NCI-H748 treated with DMSO at 0.1 percent for 48 hours (cell line): Measurements from ENCODE around the gene PLCZ1.
"Not testable (repeated sequence)": the region's sequence is repeated elsewhere in the genome, so short reads cannot be mapped to it uniquely, and the experiment has no call there.

ENCODE experiments used
- DNase-seq: peaks from one replicate; lab custom pipeline; 2025; lab: John Stamatoyannopoulos, UW

PLCZ1 gene

DNA sequence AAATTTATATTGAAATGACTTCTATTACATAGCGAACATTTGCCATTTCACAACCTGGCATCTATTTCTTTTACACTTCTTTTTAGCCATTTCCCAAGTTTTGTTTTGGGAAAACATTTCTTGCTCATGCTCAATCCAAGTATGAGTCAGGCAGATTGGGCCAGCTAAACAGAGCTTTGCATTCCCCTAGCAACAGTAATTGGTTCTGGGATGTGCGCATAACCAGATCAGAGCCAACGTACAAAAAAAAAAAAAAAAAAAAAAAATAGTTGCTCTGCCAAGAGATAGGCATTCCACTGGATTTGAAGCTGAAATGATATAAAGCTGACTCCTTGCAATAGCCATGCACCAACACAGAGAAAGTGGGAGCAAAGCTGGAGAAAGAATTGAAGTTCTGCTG lies 37.5 kb downstream of the PLCZ1 start:
- no peak for DNase-seq

DNA sequence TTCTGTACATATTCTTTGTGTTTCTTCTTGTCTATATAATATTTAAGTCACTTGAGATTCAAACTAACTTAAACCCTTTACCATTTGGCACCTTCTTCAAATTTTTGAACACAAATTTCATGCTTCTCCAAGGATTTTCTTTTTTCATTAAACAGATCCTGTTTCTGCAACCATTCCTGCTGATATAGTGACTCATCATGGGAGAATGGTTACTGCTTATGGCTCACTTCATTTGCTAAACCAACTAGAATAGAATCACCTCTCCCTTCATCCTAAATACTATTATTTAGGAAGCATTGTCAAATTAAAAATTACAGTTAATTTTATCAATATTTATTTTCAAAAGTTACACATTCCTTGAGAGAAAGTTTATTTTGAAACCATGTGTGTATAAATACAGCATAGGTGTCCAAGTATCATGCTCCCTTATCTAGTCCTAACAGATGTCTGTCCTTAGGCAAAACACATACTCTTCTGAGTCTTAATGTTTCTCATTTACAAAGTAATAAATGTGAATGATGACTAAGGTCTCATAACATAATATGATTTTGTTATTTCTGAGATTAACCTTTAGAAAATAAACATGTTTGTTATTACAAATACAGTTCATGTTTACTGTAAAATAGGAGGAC lies 40.7 kb downstream of the PLCZ1 start:
- DNase-seq, result no peak

DNA sequence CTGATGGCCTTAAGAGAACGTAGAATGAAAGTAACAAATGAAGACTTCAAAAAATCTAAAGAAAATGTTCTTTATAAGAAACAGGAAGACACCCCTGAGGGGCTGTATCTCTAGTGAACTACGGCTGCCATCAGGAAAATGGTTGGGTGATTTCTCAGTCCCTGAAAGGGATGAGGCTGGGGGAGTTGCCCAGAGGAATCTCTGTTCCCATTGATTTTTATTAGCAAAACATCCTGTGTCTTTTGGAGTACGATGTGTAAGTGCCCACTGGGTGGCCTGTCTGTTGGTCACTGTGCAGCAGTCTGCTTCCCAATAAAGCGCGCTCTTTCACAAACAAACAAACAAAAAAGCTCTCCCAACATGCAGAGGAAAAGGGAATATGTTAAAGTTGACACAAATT lies 43.8 kb downstream of the PLCZ1 start:
- DNase-seq, result not testable (repeated sequence)

DNA sequence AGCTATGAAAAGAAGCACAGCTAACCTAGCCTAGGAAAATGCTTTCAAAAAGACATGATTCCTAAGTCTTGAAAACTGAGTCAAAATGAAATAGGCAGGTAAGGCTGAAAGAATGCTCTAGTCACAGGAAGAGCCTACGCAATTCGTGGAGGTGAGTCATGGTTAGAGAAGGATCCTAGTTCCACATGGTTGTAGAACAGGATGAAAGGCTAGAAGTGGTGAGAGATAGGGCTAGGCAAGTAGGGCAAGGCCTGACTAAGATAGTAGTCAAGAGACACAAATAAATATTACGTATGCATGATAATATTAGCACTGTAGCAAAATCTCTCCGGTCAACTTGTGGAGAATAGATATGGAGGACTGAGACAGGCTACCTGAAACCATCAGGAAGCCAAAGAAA lies 47.2 kb downstream of the PLCZ1 start:
- DNase-seq, result no peak

DNA sequence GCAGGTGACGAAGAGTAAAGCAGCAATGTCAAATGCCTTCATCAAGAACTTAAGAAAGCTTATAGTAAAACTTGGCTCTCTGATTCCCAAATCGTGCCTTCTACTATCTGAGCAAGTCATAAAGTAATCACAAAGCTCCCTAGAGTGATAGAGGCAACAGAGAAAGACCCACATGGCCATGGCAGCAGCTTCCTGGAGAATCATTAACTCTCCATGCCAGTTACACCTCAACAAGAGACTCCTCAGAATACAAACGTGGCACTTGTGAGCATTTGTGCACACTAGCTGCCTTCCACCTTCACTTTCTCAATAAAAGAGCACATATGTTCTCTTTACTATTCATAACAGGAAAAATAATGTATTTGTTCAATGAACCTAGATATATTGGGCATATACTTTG lies 48.0 kb downstream of the PLCZ1 start:
- no peak for DNase-seq

DNA sequence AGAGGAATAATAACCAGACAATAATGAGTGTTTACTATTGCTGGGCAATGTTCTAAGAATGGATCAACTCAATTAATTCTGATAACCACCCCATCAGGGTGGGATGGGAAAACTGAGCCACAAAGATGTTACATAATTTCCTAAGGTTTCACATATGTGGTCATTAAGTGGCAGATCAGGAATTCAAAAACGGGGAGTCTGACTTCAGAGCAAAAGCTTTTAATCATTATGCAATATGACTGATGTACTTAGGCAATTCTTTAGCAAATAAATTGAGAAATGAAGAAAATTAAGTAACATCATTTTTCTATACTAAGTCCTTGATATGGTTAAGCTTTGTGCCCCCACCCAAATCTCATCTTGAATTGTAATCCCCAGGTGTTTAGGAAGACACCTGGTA lies 53.4 kb downstream of the PLCZ1 start:
- DNase-seq, result no peak

DNA sequence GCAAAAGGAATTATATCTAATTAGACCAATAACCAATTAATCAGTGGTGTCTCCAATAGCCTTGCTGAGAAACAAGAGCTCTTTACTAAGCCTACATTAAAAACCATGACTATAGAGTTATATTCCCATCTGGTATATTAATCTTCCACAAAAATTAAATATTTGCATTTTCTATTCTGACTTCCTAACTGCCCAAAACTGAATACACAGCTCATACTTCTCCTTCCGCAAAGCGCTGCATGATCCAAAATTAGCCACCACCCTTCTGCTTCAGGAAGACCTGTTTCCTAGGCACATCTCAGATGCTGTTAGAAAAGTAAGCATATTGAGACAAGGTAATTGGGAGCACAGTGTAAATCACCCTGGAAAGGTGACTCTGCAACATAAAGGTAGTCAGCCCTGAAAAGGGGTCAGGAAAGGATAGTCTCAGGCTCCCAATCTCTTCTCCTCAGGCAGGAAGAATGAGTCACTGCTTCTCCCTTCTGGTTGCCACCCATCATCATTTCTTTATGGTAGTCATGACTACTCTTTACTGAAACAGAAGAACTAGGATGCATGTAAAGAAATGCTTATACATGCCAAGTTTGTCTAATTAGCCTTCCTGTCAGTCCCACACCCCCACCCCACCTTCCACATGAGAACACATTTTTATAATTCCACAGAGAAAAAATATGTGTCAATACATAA lies 54.3 kb downstream of the PLCZ1 start:
- no peak for DNase-seq

DNA sequence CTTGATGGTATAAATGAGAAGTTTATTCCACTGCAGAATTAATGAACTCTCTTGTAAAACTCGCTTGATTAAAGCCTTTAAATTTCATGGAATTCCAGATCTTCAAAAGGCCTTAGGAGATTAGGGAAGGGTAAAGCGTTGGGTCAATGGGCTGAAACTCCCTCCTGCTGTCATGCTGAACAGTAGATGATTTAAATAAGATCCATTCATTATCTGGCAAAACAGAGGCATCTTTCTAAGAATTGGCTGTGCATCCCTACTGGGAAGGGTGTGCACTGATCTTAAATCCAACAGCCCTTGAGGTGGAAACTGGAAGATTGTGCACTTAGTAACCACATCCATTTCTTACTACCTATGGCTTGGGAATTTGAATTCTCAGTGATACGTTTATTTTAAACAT lies 56.0 kb downstream of the PLCZ1 start:
- no peak for DNase-seq

DNA sequence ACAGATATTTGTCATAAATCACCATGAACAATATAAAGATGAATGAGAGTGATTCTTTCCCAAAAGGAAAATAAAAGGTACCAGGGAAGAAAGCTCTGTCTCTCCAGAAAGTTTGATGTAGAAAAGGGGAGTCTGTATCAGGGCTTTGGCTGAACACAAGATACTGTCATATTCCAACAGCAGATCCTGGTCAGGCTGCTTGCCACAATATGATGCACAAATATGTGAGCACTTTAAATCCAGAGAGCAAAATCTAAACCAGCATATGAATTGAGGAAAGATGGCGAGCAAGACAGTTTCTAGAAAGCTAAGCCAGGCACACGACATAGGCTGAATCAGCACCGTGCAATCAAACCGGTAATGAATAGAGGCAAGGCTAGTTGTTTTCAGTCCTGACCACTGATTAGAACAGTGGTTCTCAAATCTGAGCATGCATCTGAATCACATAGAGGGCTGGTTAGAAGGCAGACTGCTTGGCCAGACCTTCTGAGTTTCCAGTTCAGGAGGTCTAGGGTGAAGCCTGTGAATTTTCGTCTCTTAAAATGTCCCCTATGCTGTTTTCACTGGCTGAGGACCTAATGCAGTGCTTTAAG lies 60.7 kb downstream of the PLCZ1 start:
- no peak for DNase-seq

DNA sequence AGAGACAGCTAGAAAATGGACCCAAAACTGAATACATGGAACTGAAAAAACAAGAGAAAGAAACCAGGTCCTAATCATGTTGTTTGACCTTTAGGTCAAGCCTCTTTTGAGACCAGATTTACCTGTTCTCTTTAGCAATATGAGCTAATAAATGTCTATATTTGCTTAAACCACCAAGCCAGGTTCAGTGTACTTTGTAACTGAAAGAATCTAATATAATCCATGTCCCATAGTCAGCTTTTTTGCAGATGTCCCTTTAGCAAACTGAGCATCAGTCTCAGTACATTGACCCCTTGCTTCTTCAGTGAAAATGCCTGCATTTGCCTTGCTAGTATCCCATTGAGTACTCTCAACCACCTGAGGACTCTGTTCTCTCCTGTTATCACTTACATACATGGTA lies 61.7 kb downstream of the PLCZ1 start:
- DNase-seq, result no peak

DNA sequence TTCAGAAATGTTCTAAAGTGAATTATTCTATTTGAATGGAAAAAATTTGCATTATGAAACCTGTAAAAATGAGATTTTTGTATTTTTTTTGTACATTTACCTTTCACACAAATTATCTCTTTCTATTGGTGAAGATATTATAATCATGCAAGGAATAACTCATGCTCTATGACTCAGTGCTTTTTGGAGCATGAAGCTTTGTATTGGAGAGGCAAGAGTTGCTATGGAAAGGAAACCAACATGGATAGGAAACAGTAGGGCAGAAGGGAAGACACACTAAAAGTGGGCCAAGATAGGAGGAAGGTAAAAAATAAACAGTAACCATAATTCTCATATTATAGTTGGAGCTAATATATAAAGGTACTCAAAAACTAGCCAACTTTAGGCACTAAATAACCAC lies 79.0 kb downstream of the PLCZ1 start:
- no peak for DNase-seq

DNA sequence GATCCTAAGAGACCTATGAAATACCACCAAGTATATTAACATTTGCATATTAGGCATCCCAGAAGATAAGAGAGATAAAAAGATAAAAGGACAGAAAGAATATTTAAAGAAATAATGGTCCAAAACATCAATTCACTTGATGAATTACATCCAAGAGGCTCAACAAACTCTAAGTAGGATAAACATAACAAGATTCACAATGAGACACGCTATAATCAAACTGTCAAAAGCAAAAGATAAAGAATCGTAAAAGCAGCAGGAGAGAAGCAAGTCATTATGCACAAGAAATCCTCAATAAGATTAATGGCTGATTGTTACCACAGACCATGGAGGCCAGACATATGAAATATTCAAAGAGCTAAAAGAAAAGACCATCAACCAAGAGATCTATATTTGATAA lies 79.6 kb downstream of the PLCZ1 start:
- no peak for DNase-seq

DNA sequence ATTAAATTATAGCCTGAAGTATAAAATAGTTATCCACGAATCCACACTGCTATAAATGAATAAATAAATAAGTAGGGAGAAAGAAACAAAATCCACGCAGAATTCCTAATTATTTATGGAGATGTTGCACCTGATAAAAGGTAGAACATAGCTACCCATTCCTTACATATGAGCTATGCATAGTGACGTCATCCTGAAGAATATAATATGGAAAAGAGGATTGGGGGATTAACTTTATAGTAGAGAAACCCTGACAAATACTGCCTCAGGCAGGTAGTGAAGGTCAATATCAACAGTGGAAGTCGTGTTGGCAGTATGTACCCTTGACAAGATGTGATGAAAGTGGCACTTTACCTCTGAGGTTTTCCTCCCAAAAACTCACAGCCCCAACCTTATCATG lies 82.5 kb downstream of the PLCZ1 start:
- DNase-seq, result no peak

DNA sequence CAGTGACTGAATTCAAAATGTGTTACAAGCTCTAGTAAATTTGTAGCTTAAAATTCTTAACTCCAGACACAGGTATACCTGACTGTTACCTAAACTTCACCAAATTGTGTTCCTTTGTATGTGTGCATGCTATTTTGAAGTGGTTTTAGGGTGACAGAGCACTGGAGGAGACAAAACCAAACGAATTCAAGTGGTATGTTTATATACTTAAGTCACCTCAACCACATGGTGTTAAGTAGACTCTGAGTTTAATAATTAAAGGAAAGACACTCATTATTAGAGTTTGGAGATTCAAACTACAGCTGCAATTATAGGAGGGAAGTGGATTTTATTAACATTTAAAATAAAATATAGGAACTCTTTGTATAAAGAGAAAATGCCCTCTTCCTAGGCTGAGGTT lies 84.3 kb downstream of the PLCZ1 start:
- no peak for DNase-seq

DNA sequence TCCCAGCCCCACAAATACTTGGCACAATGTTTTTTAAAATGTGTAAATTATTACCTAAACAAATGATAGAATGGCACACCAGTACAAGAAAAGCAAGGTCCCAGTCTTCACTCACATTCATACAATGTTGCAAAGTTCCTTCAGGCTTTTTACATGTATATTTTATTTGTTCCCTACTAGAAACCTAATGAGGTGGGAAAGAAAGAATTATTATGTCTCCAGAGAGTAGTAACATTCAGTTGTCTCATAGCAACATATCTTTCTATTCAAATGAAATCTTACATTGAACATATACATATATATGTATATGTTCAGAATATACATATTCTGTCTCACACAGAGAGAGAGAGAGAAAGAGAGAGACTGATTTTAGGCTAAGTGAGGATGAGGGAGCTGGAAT lies 85.2 kb downstream of the PLCZ1 start:
- DNase-seq, result no peak

DNA sequence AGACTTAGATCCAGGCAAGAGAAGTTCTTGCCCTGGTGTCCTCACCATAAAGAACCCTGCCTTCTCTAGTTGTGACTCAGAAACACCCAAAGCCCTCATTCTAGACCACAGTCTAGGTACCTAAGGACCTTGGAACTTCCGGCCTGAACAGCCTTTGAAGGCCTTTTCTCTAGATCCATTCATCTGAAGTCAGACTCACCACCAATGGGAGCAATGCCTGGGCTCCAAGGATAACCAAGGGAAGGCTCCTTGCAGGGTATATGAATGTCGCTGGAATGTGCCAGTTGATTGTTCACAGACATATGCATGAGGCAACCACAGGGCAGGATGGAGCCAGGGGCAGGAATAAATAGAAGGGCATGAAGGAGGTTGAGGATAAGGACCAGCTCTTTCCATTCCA lies 86.3 kb downstream of the PLCZ1 start:
- DNase-seq, result no peak

DNA sequence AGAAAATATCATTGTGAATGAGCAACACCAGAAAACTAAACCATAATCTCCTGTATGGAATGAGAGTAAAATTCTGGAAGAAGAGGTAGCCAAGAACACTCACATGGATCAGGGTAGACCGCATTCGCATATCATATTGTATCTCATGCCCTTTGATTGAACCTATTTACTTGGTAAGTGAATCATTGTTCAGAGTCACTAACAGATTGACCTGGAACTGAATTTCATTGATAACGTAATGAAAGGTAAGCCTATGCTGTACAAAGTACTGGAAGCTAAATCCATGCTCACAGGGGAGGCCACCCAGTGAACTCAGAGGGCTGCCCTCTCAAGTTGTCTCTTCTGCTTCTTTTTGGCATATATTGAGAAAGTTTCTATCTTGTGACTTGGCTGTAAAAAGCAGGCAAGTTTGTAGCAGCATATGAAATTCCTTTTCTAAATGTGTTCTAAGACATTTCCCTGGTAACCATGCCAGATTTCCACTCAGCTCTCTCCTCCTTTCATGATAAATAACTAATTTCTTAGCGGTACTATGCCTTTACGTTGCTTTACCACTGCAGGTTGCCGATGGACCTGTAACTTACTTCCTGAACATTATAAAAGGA lies 91.4 kb downstream of the PLCZ1 start:
- DNase-seq, result no peak

DNA sequence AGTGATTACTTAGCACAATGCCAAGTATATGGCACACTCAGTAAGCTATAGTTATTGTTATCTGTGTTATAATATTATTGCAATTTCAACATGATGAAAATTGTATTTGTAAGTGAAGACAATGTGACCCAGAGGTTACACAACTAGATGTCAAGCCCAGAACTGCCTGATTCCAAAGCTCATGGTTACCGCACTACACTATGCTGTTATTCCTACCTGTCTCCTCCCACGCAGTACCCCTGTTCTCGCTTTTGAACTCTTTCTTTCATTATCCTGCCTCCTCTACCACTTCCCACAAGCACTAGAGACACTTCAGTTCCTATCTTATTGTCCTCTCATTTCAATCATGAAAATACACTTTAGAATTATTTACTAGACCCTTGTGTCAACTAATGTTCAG lies 93.2 kb downstream of the PLCZ1 start:
- no peak for DNase-seq

DNA sequence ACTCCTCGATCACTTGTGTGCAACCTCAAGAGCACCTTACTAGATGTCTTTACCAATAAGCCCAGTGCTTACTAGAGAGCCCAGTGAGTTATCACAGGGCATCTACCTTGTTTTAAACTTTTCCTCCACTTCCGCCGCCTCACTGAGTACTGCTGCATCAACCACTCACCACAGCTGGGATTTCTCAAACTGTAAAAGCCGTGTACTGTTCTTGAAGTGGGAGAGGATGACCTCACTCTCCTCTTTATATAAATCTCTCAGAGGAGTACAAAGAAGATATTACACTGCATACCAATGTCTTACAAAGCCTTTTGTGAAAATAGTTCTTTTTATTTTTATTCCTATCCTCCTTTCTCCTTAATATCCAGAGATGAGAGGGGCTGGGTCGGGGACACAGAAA lies 94.1 kb downstream of the PLCZ1 start:
- DNase-seq, result no peak

DNA sequence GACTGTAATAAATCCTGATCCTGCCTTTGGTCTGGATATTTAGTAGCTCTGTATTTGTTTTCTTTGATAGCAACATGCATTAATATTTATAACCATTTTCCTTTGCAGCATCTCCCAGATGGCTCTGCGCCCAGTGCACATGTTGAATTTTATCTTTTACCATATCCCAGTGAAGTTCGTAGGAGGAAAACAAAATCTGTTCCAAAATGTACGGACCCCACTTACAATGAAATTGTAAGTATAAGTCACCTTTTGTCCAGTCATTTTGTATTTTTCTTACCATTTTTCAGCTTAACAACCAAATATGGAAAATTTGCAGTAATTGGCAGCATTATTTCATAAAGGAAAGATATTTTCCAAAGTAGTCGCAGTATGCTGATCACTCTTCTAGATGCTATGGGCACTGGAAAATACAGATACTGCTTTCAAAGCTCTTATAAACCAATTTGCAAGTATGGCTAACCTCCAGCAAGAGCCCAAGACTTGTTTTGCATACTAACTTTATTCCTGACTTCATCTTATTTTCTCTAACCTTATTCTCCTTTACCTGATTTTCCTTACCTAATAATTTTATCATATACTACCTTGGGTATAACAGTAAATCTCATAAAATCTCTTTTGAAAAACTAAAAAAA lies 97.4 kb downstream of the PLCZ1 start:
- no peak for DNase-seq

DNA sequence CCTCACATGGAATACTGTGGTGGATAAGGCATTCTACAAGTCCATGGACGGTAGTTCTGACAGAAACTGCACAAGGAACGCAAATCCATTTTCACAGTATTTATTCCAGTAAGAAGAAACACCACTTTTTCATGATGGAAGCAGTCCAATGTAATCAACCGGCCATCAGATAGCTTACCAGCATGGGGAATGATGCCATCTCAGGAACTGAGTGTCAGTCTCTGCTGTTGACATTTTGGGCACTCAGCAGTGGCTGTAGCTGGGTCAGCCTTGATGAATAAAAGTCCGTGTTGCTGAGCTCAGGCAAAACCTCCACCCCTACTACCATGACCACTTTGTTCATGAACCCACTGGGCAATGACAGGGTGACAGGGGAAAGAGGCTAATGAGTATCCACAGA lies 103.4 kb downstream of the PLCZ1 start:
- DNase-seq, result no peak
